Right lobe of liver (tissue), 6 donors: ENCODE measurements around the gene ZDHHC5. TPM values are rescaled to one million over a fixed set of nuclear protein-coding genes. Genes with fewer than 3 reads are reported as not detected.
"Not testable (repeated sequence)": the region's sequence is repeated elsewhere in the genome, so short reads cannot be mapped to it uniquely, and the experiment has no call there.

Experiments
- ATAC-seq, 4 donors: fragments of 200-7000 bp; cut with Tn5 transposase; one replicate each; pipeline ENCODE4 v1.9.1; 2020; ENCODE audit warnings: mild to moderate bottlenecking in 4 of 4, moderate library complexity in 4 of 4
- DNase-seq, 3 donors: peaks; one replicate each; pipeline ENCODE4 v3.0.0-alpha.2; 2020
- H3K27ac ChIP-seq, 3 donors: fragments of 200-600 bp; one replicate each; pipeline ENCODE4 v1.8.0; 2022
- H3K27me3 ChIP-seq, 2 donors: fragments of 200-600 bp; one replicate each; pipeline ENCODE4 v1.8.0; 2022
- H3K36me3 ChIP-seq, 4 donors: fragments of 200-600 bp; sonication (generic) in 1 of 4; one replicate each; pipeline versions ENCODE4 v1.5.1 to v1.8.0; 2017 to 2022; ENCODE audit warnings: control low read depth in 1 of 4
- H3K4me1 ChIP-seq, 4 donors: fragments of 200-600 bp; sonication (generic) in 1 of 4; one replicate each; pipeline versions ENCODE4 v1.5.1 to v1.8.0; 2017 to 2022; ENCODE audit warnings: control low read depth in 1 of 4
- H3K4me3 ChIP-seq, 3 donors: fragments of 200-600 bp; one replicate each; pipeline ENCODE4 v1.8.0; 2022
- H3K9me3 ChIP-seq, 4 donors: fragments of 200-600 bp; sonication (generic) in 1 of 4; one replicate each; pipeline versions ENCODE4 v1.5.1 to v1.8.0; 2017 to 2022; ENCODE audit warnings: control low read depth in 1 of 4
- POLR2A ChIP-seq: fragments of 450-650 bp; IDR thresholded peaks from one replicate; pipeline ENCODE4 v1.6.1; 2017; ENCODE audit warnings: antibody characterized with exemption, mild to moderate bottlenecking
- WGBS: methylation state at CpG from one replicate; pipeline ENCODE4 v1.1.6; 2018; ENCODE audit warnings: low coverage, low lambda C conversion rate; ENCODE audit not compliant: insufficient coverage; ENCODE audit errors: missing lambda C conversion rate; 5-methylcytosine and 5-hydroxymethylcytosine counted together
- intact Hi-C, 2 donors: fragments of 100-400 bp; cut with DNase I; formaldehyde crosslinking; loops; one replicate each; pipeline versions ENCODE4 v1.11.2 to v1.14.1; 2022
- total RNA-seq, 6 experiments: library from RNA; depleted of rRNA in 2 of 6; stranded (reverse); fragments of >200 nt in 2 of 6; fragmentation: NEBNext Ultra II Directional in 3 of 6; extraction: Animal tissue kit (Norgen Biotek cat#: 25700) in 3 of 6; gene quantifications; one replicate each; pipeline versions ENCODE4 v1.1.0 to v1.2.4, GENCODE V29; 2016 to 2023
- TF ChIP-seq, protein P1 (sequence below), 4 donors: fragments of 200-600 bp in 3 of 4; fragments of 450-650 bp in 1 of 4; IDR thresholded peaks; one replicate each; pipeline versions ENCODE4 v1.5.1 to v1.8.0; 2016 to 2022; ENCODE audit warnings: antibody characterized with exemption in 4 of 4, mild to moderate bottlenecking in 2 of 4
- donor health status: DM: no; HTN: yes; CAD: no.
- donor health status: DM: no; HTN: no; CAD: no.
- donor health status: DM: no; HTN: no; CAD: no.
- donor health status: DM: no; HTN: yes; CAD: no.
- donor health status: DM: no; HTN: yes; CAD: no.

Gene ZDHHC5
- total RNA-seq, 6 experiments from 2014 or later: 27.0 to 35.7 (median 33.6) TPM

- no peak for DNase-seq
- 41% methylated on average over 3 of the region's 3 CpGs for WGBS
- ATAC-seq: no peak
- intact Hi-C loops: no loop called here
- no peaks in the 10 kb centered on the region for H3K9me3 ChIP-seq
- no peak overlapping the region for H3K4me3 ChIP-seq
- H3K27ac ChIP-seq: no peak overlapping the region
- no peaks in the 10 kb centered on the region for H3K4me1 ChIP-seq
- H3K36me3 ChIP-seq: peaks cover 5 to 76% (median 35%) of the 10 kb centered on the region in 4 donors
- TF ChIP-seq POLR2A: no peak
- TF ChIP-seq, protein P1, sequence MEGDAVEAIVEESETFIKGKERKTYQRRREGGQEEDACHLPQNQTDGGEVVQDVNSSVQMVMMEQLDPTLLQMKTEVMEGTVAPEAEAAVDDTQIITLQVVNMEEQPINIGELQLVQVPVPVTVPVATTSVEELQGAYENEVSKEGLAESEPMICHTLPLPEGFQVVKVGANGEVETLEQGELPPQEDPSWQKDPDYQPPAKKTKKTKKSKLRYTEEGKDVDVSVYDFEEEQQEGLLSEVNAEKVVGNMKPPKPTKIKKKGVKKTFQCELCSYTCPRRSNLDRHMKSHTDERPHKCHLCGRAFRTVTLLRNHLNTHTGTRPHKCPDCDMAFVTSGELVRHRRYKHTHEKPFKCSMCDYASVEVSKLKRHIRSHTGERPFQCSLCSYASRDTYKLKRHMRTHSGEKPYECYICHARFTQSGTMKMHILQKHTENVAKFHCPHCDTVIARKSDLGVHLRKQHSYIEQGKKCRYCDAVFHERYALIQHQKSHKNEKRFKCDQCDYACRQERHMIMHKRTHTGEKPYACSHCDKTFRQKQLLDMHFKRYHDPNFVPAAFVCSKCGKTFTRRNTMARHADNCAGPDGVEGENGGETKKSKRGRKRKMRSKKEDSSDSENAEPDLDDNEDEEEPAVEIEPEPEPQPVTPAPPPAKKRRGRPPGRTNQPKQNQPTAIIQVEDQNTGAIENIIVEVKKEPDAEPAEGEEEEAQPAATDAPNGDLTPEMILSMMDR (IDR thresholded peaks at IDR 0.05): no peak
- no peaks in the 10 kb centered on the region for H3K27me3 ChIP-seq
These were observed 32.5 kb downstream of the ZDHHC5 start for GRCh38 chr11:57700425-57700824.

GRCh38 chr11:57703341-57703740 lies 35.4 kb downstream of the ZDHHC5 start:
- TF ChIP-seq, protein P1 (IDR thresholded peaks at IDR 0.05): no peak
- TF ChIP-seq POLR2A: no peak
- DNase-seq (no peak), ATAC-seq (no peak)
- Histone ChIP-seq H3K4me3 (no peak overlapping the region), H3K36me3 (peaks cover 0 to 56% (median 21%) of the 10 kb centered on the region in 4 donors), H3K27me3 (no peaks in the 10 kb centered on the region), H3K9me3 (no peaks in the 10 kb centered on the region), H3K4me1 (no peaks in the 10 kb centered on the region), H3K27ac (no peak overlapping the region)
- WGBS: 96% methylated on average over 4 of the region's 4 CpGs
- intact Hi-C loops: no loop called here

DNA sequence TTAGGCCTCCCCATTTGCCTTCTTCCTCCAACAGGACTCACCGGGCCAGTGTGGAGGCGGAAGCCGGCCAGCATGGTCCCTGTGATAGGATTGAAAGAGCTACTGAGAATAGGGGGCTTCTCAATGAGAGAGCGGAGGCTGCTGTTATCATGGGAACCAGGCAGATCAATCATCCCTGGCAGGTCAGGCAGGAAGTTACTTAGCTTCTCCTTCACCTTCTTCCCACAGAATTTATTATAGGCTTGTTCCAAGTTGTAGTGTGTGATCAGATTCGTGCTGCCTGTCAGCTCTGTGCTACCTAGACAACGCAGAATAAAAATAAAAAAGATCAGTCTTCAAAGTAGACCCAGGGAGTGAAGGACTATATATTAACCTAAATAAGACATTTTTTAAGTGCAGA lies 37.0 kb downstream of the ZDHHC5 start:
- no peak for ATAC-seq
- 100% methylated on average over 2 of the region's 6 CpGs for WGBS
- no peaks in the 10 kb centered on the region for H3K4me1 ChIP-seq
- H3K36me3 ChIP-seq: peaks cover 0 to 40% (median 11%) of the 10 kb centered on the region in 4 donors
- no peaks in the 10 kb centered on the region for H3K27me3 ChIP-seq
- TF ChIP-seq, protein P1 (IDR thresholded peaks at IDR 0.05): no peak
- no peak for TF ChIP-seq POLR2A
- H3K4me3 ChIP-seq: no peak overlapping the region
- no peaks in the 10 kb centered on the region for H3K9me3 ChIP-seq
- intact Hi-C loops: no loop called here
- DNase-seq: no peak
- no peak overlapping the region for H3K27ac ChIP-seq

- peaks cover 0 to 35% (median 11%) of the 10 kb centered on the region in 4 donors for H3K36me3 ChIP-seq
- intact Hi-C loops, H3K9me3 ChIP-seq, DNase-seq, ATAC-seq, H3K27me3 ChIP-seq, H3K4me1 ChIP-seq, H3K27ac ChIP-seq, H3K4me3 ChIP-seq: not testable (repeated sequence)
- 58% methylated on average over 8 of the region's 8 CpGs for WGBS
These were observed 37.5 kb downstream of the ZDHHC5 start for GRCh38 chr11:57705432-57705831.

- TF ChIP-seq POLR2A: no peak
- TF ChIP-seq, protein P1 (IDR thresholded peaks at IDR 0.05): no peak
- no peak overlapping the region for H3K4me3 ChIP-seq
- peaks cover 0 to 27% (median 12%) of the 10 kb centered on the region in 4 donors for H3K4me1 ChIP-seq
- 92% methylated on average over 5 of the region's 5 CpGs for WGBS
- no peaks in the 10 kb centered on the region for H3K9me3 ChIP-seq
- ATAC-seq: no peak
- no peak overlapping the region for H3K27ac ChIP-seq
- no peak for DNase-seq
- intact Hi-C loops: no loop called here
- no peaks in the 10 kb centered on the region for H3K27me3 ChIP-seq
- H3K36me3 ChIP-seq: peaks cover 0 to 2% (median 0%) of the 10 kb centered on the region in 4 donors
These were observed 42.0 kb downstream of the ZDHHC5 start for GRCh38 chr11:57709802-57710367.
